ENCODE results near the gene MDGA2. TPM values are rescaled to one million over a fixed set of nuclear protein-coding genes. Genes with fewer than 3 reads are reported as not detected.

The MDGA2 gene
- total and polyA plus RNA-seq, 2 of the 13 experiments (the other 11 are each of a cell fraction or from before 2014, with no cell fraction given): not detected

DNA sequence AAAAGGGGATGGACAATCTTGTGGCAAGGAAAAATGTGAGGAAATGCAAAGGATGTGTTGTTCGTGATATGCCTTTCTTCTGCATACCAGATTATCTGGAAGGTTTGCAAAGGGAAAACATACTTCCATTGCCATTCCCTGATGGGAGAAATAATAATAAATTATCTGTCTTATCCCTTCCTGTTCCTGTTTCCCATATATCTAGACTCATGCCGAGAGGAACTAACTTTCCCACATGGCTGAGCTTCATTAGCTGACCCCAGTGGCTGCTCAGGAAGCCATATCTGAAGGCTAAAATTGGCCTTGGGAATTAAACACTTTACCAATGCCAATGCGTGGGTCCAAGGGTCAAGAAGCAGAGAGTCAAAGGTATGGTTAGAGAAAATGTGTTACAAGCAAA lies 439.8 kb downstream of the MDGA2 start:
- Histone ChIP-seq H3K4me3 (replicated peaks in 1 of 3; ENCODE audit: insufficient read depth in 1 of 3, low read depth in 2 of 3, low read length in 3 of 3) (no peak overlapping the region), H3K27ac (ENCODE audit: extremely low read length, insufficient read depth, low read length) (no peak overlapping the region), H3K9me3 (ENCODE audit: low read length) (no peaks in the 10 kb centered on the region), H4K20me1 (ENCODE audit: insufficient read depth, low read length) (no peaks in the 10 kb centered on the region), H3K27me3 (ENCODE audit: control insufficient read depth in 1 of 2, insufficient read depth in 2 of 2, low read length in 2 of 2) (no peaks in the 10 kb centered on the region), H2AFZ (ENCODE audit: low read length) (no peak overlapping the region), H3K9ac (ENCODE audit: insufficient read depth, low read depth, low read length) (no peak overlapping the region), H3K4me2 (ENCODE audit: low read depth, low read length) (no peak overlapping the region), H3K79me2 (ENCODE audit: insufficient read depth, low read length) (no peaks in the 10 kb centered on the region), H3K4me1 (ENCODE audit: insufficient read depth, low read length) (no peaks in the 10 kb centered on the region), H3K36me3 (replicated peaks in 1 of 2; ENCODE audit: control insufficient read depth in 1 of 2, insufficient read depth in 2 of 2, low read length in 2 of 2) (no peaks in the 10 kb centered on the region)
- BruUV-seq (replicated peaks): no TSS peak
- no peak for DNase-seq (ENCODE audit: low spot score)
- whole genome bisulfite sequencing (ENCODE audit: low lambda C conversion rate): 0% methylated on average over 3 of the region's 3 CpGs
- ChIA-PET CTCF (ENCODE audit: low intra/inter-chr PET ratio, low total read pairs) (no interaction called here), POLR2A (no interaction called here)
- ATAC-seq: no peak
- in situ Hi-C loops (cut with HindIII; ENCODE audit: extremely low pct_ligation_motif_present, low pct_unique_long_range_greater_than_20kb): no loop called here
- FAIRE-seq: no peak
- intact Hi-C loops (cut with micrococcal nuclease; ENCODE audit: unreplicated experiment): no loop called here
- TF ChIP-seq, protein P1, sequence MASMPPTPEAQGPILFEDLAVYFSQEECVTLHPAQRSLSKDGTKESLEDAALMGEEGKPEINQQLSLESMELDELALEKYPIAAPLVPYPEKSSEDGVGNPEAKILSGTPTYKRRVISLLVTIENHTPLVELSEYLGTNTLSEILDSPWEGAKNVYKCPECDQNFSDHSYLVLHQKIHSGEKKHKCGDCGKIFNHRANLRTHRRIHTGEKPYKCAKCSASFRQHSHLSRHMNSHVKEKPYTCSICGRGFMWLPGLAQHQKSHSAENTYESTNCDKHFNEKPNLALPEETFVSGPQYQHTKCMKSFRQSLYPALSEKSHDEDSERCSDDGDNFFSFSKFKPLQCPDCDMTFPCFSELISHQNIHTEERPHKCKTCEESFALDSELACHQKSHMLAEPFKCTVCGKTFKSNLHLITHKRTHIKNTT (CRISPR knock-in tag; IDR thresholded peaks at IDR 0.05): no peak

DNA sequence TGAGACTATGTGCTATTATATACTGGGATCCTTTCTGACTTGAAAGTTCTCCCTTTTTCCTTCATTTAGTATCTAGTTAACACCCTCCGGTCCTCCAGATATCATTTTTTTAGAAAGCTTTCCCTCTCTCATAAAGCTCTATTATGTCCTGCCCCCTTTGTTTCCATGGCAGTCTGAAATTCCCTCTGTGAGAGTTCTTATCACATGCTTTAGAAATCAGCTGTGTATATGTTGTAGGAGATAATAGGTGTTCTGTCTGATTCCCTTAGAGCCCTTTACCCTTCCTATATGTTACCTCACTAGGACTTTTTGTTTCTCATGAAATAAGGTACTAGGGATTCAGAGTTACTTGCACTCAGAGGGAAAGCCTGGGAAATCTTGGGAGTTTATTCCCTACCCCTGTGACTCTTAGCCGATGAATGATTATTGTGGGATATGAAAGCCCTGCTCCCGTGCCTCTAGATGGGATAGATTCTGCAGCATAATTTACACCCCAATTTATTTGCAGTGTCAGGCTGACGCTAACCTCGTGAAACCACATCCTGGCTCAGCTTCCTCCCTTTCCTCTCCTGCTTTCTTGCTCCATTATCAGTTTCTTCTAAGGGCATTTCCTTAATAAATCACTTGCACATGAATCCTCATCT lies 448.4 kb downstream of the MDGA2 start:
- no peaks in the 10 kb centered on the region for H4K20me1 ChIP-seq (ENCODE audit: insufficient read depth, low read length)
- DNase-seq (ENCODE audit: low spot score): no peak
- CTCF ChIA-PET (ENCODE audit: low intra/inter-chr PET ratio, low total read pairs): no interaction called here
- FAIRE-seq: no peak
- H3K4me3 ChIP-seq (replicated peaks in 1 of 3; ENCODE audit: insufficient read depth in 1 of 3, low read depth in 2 of 3, low read length in 3 of 3): no peak overlapping the region
- H3K9me3 ChIP-seq (ENCODE audit: low read length): no peaks in the 10 kb centered on the region
- ATAC-seq: no peak
- POLR2A ChIA-PET: no interaction called here
- no peak overlapping the region for H3K27ac ChIP-seq (ENCODE audit: extremely low read length, insufficient read depth, low read length)
- TF ChIP-seq THYN1 (CRISPR knock-in tag; IDR thresholded peaks at IDR 0.05; ENCODE audit: borderline replicate concordance, low read depth) (no peak), MIER2 (CRISPR knock-in tag; IDR thresholded peaks at IDR 0.05) (no peak), IRF2 (CRISPR knock-in tag; IDR thresholded peaks at IDR 0.05) (no peak), ZBTB8A (CRISPR knock-in tag; IDR thresholded peaks at IDR 0.05; ENCODE audit: borderline replicate concordance, low read depth) (no peak)
- H3K4me2 ChIP-seq (ENCODE audit: low read depth, low read length): no peak overlapping the region
- H3K27me3 ChIP-seq (ENCODE audit: control insufficient read depth in 1 of 2, insufficient read depth in 2 of 2, low read length in 2 of 2): no peaks in the 10 kb centered on the region
- no peaks in the 10 kb centered on the region for H3K79me2 ChIP-seq (ENCODE audit: insufficient read depth, low read length)
- H3K36me3 ChIP-seq (replicated peaks in 1 of 2; ENCODE audit: control insufficient read depth in 1 of 2, insufficient read depth in 2 of 2, low read length in 2 of 2): no peaks in the 10 kb centered on the region
- no TSS peak for BruUV-seq (replicated peaks)
- H3K9ac ChIP-seq (ENCODE audit: insufficient read depth, low read depth, low read length): no peak overlapping the region
- in situ Hi-C loops (cut with HindIII; ENCODE audit: extremely low pct_ligation_motif_present, low pct_unique_long_range_greater_than_20kb): no loop called here
- H2AFZ ChIP-seq (ENCODE audit: low read length): no peak overlapping the region
- no peaks in the 10 kb centered on the region for H3K4me1 ChIP-seq (ENCODE audit: insufficient read depth, low read length)
- intact Hi-C loops (cut with micrococcal nuclease; ENCODE audit: unreplicated experiment): no loop called here
- WGBS (ENCODE audit: low lambda C conversion rate): 23% methylated on average over 4 of the region's 5 CpGs

All from HepG2 (cell line).